ENCODE results near the gene KCNT1.

- TF ChIP-seq EP300 (IDR thresholded peaks at IDR 0.05) (no peak), CTCF (IDR thresholded peaks at IDR 0.05) (no peak), POLR2A (IDR thresholded peaks at IDR 0.05) (no peak)
Measured at GRCh38 chr9:135748676-135749075, 46.7 kb downstream of the KCNT1 start.
